ENCODE measurements around the gene CREBL2. TPM values are rescaled to one million over a fixed set of nuclear protein-coding genes. Genes with fewer than 3 reads are reported as not detected.
"Not testable (repeated sequence)": the region's sequence is repeated elsewhere in the genome, so short reads cannot be mapped to it uniquely, and the experiment has no call there.

CREBL2 gene
- total RNA-seq, 2 experiments from 2014 or later = 13.2 to 14.3 TPM

DNA sequence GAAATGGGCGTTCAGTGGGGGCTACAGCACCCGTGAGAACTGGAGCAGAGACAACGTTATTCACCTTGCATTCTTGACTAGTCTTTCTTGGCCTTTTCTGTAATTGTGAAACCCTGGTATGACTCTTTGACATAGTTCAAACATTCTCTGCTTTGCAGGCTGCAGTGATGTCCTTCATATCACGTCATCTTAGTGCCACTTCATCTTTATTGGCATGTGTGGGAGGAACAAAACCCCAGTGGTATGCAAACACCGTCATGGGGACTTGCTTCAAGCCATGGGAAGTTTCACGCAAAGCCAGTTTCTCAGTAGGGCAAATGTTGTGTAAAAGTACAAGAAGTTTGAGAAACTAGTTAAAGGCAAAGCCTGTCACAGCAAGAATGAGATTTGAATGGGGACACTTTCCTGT, 28.8 kb upstream of the CREBL2 start:
- ChIA-PET POLR2A (no interaction called here), CTCF (no interaction called here)
- H3K36me3 Mint-ChIP-seq (ENCODE audit: low read depth) = no peaks in the 10 kb centered on the region
- no peak for DNase-seq
- H3K4me3 Mint-ChIP-seq = no peak overlapping the region
- no peaks in the 10 kb centered on the region for H3K9me3 Mint-ChIP-seq (ENCODE audit: insufficient read depth)
- H3K27me3 Mint-ChIP-seq (ENCODE audit: low read depth) = peaks cover 12% of the 10 kb centered on the region
- H3K27ac Mint-ChIP-seq = no peak overlapping the region
- no peak for ATAC-seq
- peaks cover 6% of the 10 kb centered on the region for H3K4me1 Mint-ChIP-seq (ENCODE audit: low read depth)

- ChIA-PET CTCF (no interaction called here), POLR2A (no interaction called here)
- no peak for DNase-seq
- H3K9me3 Mint-ChIP-seq (ENCODE audit: insufficient read depth) = no peaks in the 10 kb centered on the region
- ATAC-seq = no peak
- H3K36me3 Mint-ChIP-seq (ENCODE audit: low read depth) = no peaks in the 10 kb centered on the region
- H3K27ac Mint-ChIP-seq = no peak overlapping the region
- peaks cover 12% of the 10 kb centered on the region for H3K27me3 Mint-ChIP-seq (ENCODE audit: low read depth)
- peaks cover 7% of the 10 kb centered on the region for H3K4me1 Mint-ChIP-seq (ENCODE audit: low read depth)
- no peak overlapping the region for H3K4me3 Mint-ChIP-seq
These were observed 28.0 kb upstream of the CREBL2 start for GRCh38 chr12:12583510-12584178.

DNA sequence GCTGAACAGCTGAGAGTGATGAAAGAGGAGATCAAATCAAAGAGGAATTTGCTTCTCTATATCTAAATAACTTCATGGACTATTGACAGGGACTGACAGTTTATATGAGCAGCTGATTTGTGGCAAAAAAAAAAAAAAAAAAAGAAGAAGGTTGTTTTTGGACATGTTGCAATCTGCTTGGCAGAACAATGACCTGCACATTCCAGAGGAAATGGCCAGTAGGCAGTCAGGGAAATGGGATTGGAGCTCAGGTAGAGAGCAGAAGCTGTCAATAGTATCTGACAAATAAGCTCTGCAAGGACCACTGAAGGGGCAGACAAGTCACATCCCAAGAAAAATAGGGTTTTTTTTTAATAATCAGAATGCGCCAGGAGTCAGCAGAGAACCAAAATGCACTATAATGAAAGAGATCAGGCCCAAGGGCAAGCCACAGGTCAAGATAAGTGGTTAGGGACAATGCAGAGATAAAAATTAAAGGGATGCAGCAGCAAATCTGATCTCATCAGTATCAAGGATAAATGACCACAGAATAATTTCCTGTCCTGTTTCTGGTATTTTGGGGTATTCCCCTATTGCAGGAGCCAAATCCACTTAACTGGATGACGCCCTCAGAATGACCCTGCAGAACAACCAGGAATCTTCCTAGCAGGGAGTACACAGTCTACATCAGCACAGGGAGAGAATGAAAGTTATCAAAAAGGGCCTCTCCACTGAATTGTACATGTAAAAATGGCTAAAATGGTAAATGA, 26.4 kb upstream of the CREBL2 start:
- no peak overlapping the region for H3K4me3 Mint-ChIP-seq
- no peaks in the 10 kb centered on the region for H3K36me3 Mint-ChIP-seq (ENCODE audit: low read depth)
- no peaks in the 10 kb centered on the region for H3K9me3 Mint-ChIP-seq (ENCODE audit: insufficient read depth)
- DNase-seq (no peak), ATAC-seq (no peak)
- ChIA-PET POLR2A (no interaction called here), CTCF (interaction anchor here (1.0 kb wide), 1 partner anchor 9 kb away, joined by 3 read pairs; no protein-coding TSS in a partner anchor)
- no peak overlapping the region for H3K27ac Mint-ChIP-seq
- H3K4me1 Mint-ChIP-seq (ENCODE audit: low read depth) = peaks cover 16% of the 10 kb centered on the region
- peaks cover 12% of the 10 kb centered on the region for H3K27me3 Mint-ChIP-seq (ENCODE audit: low read depth)

DNA sequence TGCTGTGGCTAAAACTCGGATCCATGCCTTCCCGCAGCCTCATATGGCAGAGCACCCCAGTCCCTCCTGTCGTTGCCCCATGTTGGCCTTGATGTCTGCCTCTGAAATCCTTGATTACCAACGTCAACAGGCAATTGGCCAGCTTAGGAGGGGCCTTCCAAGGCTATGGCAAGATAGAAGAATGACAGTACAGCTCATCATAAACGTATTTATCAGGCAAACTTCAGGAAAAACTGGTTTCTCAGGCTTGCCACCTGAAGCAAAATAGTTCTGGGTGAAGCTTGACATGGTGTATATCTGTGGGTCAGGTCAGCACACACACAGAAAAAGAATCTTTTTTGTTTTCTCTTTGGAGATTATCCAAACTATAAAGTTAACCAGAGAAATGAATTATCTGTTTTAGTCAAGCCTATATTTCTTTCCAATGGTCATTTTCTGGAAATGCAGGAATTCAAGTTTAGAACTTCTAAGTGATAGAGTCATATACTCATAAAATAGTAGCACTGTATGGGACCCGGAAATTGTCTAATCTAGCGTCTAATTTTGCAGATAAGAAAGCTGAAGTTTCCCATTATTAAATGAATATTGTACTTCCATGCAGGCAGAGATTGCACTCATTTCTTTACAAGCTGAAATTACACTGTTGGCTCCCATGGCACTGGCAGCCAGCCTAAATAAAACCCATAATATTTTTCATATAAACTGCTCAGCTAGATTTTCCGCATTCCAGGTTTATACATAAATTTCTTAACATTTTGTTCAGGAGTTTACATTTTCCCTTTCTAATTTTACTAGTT, 24.6 kb upstream of the CREBL2 start:
- H3K27ac Mint-ChIP-seq = no peak overlapping the region
- ChIA-PET CTCF (no interaction called here), POLR2A (no interaction called here)
- H3K9me3 Mint-ChIP-seq (ENCODE audit: insufficient read depth) = no peaks in the 10 kb centered on the region
- no peak for DNase-seq
- peaks cover 12% of the 10 kb centered on the region for H3K4me1 Mint-ChIP-seq (ENCODE audit: low read depth)
- H3K36me3 Mint-ChIP-seq (ENCODE audit: low read depth) = no peaks in the 10 kb centered on the region
- H3K27me3 Mint-ChIP-seq (ENCODE audit: low read depth) = peaks cover 12% of the 10 kb centered on the region
- H3K4me3 Mint-ChIP-seq = no peak overlapping the region
- ATAC-seq = no peak

DNA sequence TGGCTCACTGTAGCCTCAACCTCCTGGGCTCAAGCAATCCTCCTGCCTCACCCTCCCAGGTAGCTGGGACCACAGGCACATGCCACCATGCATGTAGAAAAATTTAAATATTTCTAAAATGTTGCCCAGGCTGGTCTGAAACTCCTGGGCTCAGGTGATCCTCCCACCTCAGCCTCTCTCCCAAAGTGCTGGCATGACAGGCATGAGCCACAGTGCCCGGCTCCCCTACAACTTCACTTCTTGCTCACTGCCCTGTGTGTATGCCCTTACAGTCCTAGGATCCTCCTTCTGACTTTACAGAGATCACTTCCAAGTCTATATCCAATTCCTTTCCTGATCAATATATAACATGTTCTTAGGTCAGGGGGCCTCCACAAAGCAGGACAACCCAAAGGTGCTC, 23.8 kb upstream of the CREBL2 start:
- H3K4me3 Mint-ChIP-seq = no peak overlapping the region

GRCh38 chr12:12588436-12588835, 23.2 kb upstream of the CREBL2 start:
- DNase-seq; ATAC-seq; H3K36me3 Mint-ChIP-seq (ENCODE audit: low read depth); POLR2A ChIA-PET; H3K9me3 Mint-ChIP-seq (ENCODE audit: insufficient read depth); H3K27ac Mint-ChIP-seq; H3K4me1 Mint-ChIP-seq (ENCODE audit: low read depth); H3K4me3 Mint-ChIP-seq: not testable (repeated sequence)
- CTCF ChIA-PET = interaction anchor here (1.4 kb wide), 1 partner anchor 212 kb away, joined by 3 read pairs; no protein-coding TSS in a partner anchor
- peaks cover 18% of the 10 kb centered on the region for H3K27me3 Mint-ChIP-seq (ENCODE audit: low read depth)

More for the DNA sequence above, 23.8 kb upstream of the CREBL2 start:
- Mint-ChIP-seq H3K27ac (no peak overlapping the region), H3K27me3 (ENCODE audit: low read depth) (peaks cover 14% of the 10 kb centered on the region), H3K36me3 (ENCODE audit: low read depth) (no peaks in the 10 kb centered on the region), H3K9me3 (ENCODE audit: insufficient read depth) (no peaks in the 10 kb centered on the region), H3K4me1 (ENCODE audit: low read depth) (peaks cover 11% of the 10 kb centered on the region)
- no peak for DNase-seq
- POLR2A ChIA-PET = no interaction called here
- CTCF ChIA-PET = interaction anchor here (1.4 kb wide), 1 partner anchor 211 kb away, joined by 3 read pairs; no protein-coding TSS in a partner anchor
- ATAC-seq = no peak

- ChIA-PET CTCF (interaction anchor here (1.3 to 1.8 kb wide), 2 partner anchors 11 to 25 kb away, joined by 3 to 5 read pairs; no protein-coding TSS in a partner anchor), POLR2A (no interaction called here)
- ATAC-seq = no peak
- Mint-ChIP-seq H3K27ac (no peak overlapping the region), H3K27me3 (ENCODE audit: low read depth) (peaks cover 9% of the 10 kb centered on the region), H3K4me3 (no peak overlapping the region), H3K36me3 (ENCODE audit: low read depth) (no peaks in the 10 kb centered on the region), H3K9me3 (ENCODE audit: insufficient read depth) (no peaks in the 10 kb centered on the region), H3K4me1 (ENCODE audit: low read depth) (peaks cover 9% of the 10 kb centered on the region)
- DNase-seq = no peak
These were observed 20.7 kb upstream of the CREBL2 start for GRCh38 chr12:12590961-12591360.

DNA sequence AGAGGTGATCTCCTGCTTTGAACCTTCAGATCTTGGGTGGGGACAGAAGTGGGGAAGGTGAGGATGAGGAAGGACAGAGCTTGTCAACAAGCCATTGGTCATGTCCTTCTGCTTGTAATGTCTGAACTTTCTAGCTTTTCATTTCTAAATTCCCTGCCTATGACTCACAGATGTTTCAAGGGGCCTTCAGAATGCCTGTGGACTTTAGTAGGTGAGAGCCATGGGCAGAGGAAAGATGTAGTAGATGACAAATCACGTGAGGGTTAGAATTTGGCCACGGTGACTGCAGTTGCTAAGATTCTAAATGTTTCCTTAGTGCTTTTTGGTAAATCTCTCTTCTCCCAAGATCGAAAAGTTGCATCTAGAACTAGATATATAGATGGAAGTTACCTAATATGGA, 18.7 kb upstream of the CREBL2 start:
- DNase-seq (no peak), ATAC-seq (no peak)
- ChIA-PET CTCF (no interaction called here), POLR2A (no interaction called here)
- Mint-ChIP-seq H3K36me3 (ENCODE audit: low read depth) (no peaks in the 10 kb centered on the region), H3K27ac (no peak overlapping the region), H3K27me3 (ENCODE audit: low read depth) (peaks cover 9% of the 10 kb centered on the region), H3K9me3 (ENCODE audit: insufficient read depth) (peaks cover 4% of the 10 kb centered on the region), H3K4me1 (ENCODE audit: low read depth) (peaks cover 9% of the 10 kb centered on the region), H3K4me3 (no peak overlapping the region)

DNA sequence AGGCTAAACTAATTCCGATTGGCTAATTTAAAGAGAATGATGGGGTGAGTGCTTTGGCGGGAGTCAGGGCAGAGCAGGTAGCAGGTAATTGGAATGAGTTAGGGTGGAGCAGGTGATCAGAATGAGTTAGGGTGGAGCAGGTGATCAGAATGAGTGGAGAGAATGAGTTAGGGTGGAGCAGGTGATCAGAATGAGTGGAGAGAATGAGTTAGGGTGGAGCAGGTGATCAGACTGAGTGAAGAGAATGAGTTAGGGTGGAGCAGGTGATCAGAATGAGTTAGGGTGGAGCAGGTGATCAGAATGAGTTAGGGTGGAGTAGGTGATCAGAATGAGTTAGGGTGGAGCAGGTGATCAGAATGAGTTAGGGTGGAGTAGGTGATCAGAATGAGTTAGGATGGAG, 15.7 kb upstream of the CREBL2 start:
- ATAC-seq = not testable (repeated sequence)

GRCh38 chr12:12596598-12596997, 15.1 kb upstream of the CREBL2 start:
- H3K4me3 Mint-ChIP-seq, POLR2A ChIA-PET: not testable (repeated sequence)

More for the DNA sequence above, 15.7 kb upstream of the CREBL2 start:
- peaks cover 18% of the 10 kb centered on the region for H3K27me3 Mint-ChIP-seq (ENCODE audit: low read depth)
- POLR2A ChIA-PET; H3K36me3 Mint-ChIP-seq (ENCODE audit: low read depth); H3K9me3 Mint-ChIP-seq (ENCODE audit: insufficient read depth); H3K4me3 Mint-ChIP-seq; H3K4me1 Mint-ChIP-seq (ENCODE audit: low read depth); CTCF ChIA-PET; DNase-seq; H3K27ac Mint-ChIP-seq: not testable (repeated sequence)

GRCh38 chr12:12598864-12599263, 12.8 kb upstream of the CREBL2 start:
- DNase-seq (no peak), ATAC-seq (no peak)
- Mint-ChIP-seq H3K4me1 (ENCODE audit: low read depth) (no peaks in the 10 kb centered on the region), H3K36me3 (ENCODE audit: low read depth) (no peaks in the 10 kb centered on the region), H3K27ac (no peak overlapping the region), H3K27me3 (ENCODE audit: low read depth) (peaks cover 15% of the 10 kb centered on the region), H3K9me3 (ENCODE audit: insufficient read depth) (peaks cover 4% of the 10 kb centered on the region), H3K4me3 (no peak overlapping the region)
- ChIA-PET POLR2A (no interaction called here), CTCF (interaction anchor here (0.6 to 1.7 kb wide), 4 partner anchors 13 to 224 kb away, joined by 3 to 4 read pairs (median 3); partner anchors contain the start of gene CREBL2)

More at GRCh38 chr12:12596598-12596997, 15.1 kb upstream of the CREBL2 start:
- not testable (repeated sequence) for H3K4me1 Mint-ChIP-seq (ENCODE audit: low read depth); H3K27ac Mint-ChIP-seq; H3K9me3 Mint-ChIP-seq (ENCODE audit: insufficient read depth); H3K36me3 Mint-ChIP-seq (ENCODE audit: low read depth); DNase-seq; ATAC-seq
- CTCF ChIA-PET = interaction anchor here (1.3 kb wide), 1 partner anchor 19 kb away, joined by 3 read pairs; no protein-coding TSS in a partner anchor
- H3K27me3 Mint-ChIP-seq (ENCODE audit: low read depth) = peaks cover 20% of the 10 kb centered on the region
